ENCODE data around the gene ITSN1.
"Not testable (repeated sequence)": the region's sequence is repeated elsewhere in the genome, so short reads cannot be mapped to it uniquely, and the experiment has no call there.

ITSN1 gene

GRCh38 chr21:33857846-33858666, 215.8 kb downstream of the ITSN1 start:
- CTCF ChIA-PET: no interaction called here
- POLR2A ChIA-PET: no interaction called here
- no peak for TF ChIP-seq CTCF (IDR thresholded peaks at IDR 0.05; ENCODE audit: control extremely low read depth, extremely low read depth, low read depth, missing control alignments)
- DNase-seq (ENCODE audit: extremely low spot score): no peak

- ChIA-PET POLR2A (no interaction called here), CTCF (no interaction called here)
- no peak for TF ChIP-seq CTCF (IDR thresholded peaks at IDR 0.05; ENCODE audit: control extremely low read depth, extremely low read depth, low read depth, missing control alignments)
- DNase-seq (ENCODE audit: extremely low spot score): no peak
Observed at GRCh38 chr21:33858667-33859372, 216.5 kb downstream of the ITSN1 start.

- no peak for TF ChIP-seq CTCF (IDR thresholded peaks at IDR 0.05; ENCODE audit: control extremely low read depth, extremely low read depth, low read depth, missing control alignments)
- no peak for DNase-seq (ENCODE audit: extremely low spot score)
- ChIA-PET POLR2A (no interaction called here), CTCF (no interaction called here)
Observed at GRCh38 chr21:33859373-33860102, 217.2 kb downstream of the ITSN1 start.

- CTCF ChIA-PET: no interaction called here
- no peak for DNase-seq (ENCODE audit: extremely low spot score)
- POLR2A ChIA-PET: no interaction called here
- no peak for TF ChIP-seq CTCF (IDR thresholded peaks at IDR 0.05; ENCODE audit: control extremely low read depth, extremely low read depth, low read depth, missing control alignments)
Observed at GRCh38 chr21:33860332-33860879, 218.1 kb downstream of the ITSN1 start.

GRCh38 chr21:33861125-33861524, 218.8 kb downstream of the ITSN1 start:
- POLR2A ChIA-PET: no interaction called here
- no peak for TF ChIP-seq CTCF (IDR thresholded peaks at IDR 0.05; ENCODE audit: control extremely low read depth, extremely low read depth, low read depth, missing control alignments)
- CTCF ChIA-PET: no interaction called here
- no peak for DNase-seq (ENCODE audit: extremely low spot score)

GRCh38 chr21:33863191-33863590, 220.9 kb downstream of the ITSN1 start:
- DNase-seq (ENCODE audit: extremely low spot score); CTCF ChIA-PET; POLR2A ChIA-PET: not testable (repeated sequence)

Data from GM10248 (cell line).